HUES48 (cell line): ENCODE results near the gene RBM45.
"Not testable (repeated sequence)": the region's sequence is repeated elsewhere in the genome, so short reads cannot be mapped to it uniquely, and the experiment has no call there.

Experiments used
- H3K27ac ChIP-seq: one replicate; pipeline ENCODE4 v1.7.0; 2013; ENCODE audit warnings: low read depth, low read length, inconsistent platforms
- H3K27me3 ChIP-seq: 2 replicates; pipeline ENCODE4 v1.6.1; 2013; ENCODE audit warnings: mild to moderate bottlenecking, low read length; ENCODE audit not compliant: control insufficient read depth, insufficient read depth
- H3K36me3 ChIP-seq: 2 replicates; pipeline ENCODE4 v1.6.1; 2013; ENCODE audit warnings: low read length; ENCODE audit not compliant: control insufficient read depth, insufficient read depth
- H3K4me1 ChIP-seq: 2 replicates; pipeline ENCODE4 v1.6.1; 2013; ENCODE audit warnings: mild to moderate bottlenecking, low read length; ENCODE audit not compliant: control insufficient read depth, insufficient read depth
- H3K4me3 ChIP-seq: 2 replicates; pipeline ENCODE4 v1.5.1; 2013; ENCODE audit warnings: mild to moderate bottlenecking, low read depth, low read length
- H3K9ac ChIP-seq: 2 replicates; pipeline ENCODE4 v1.6.1; 2013; ENCODE audit warnings: mild to moderate bottlenecking, low read depth, low read length, moderate library complexity
- H3K9me3 ChIP-seq: 2 replicates; pipeline ENCODE4 v1.6.1; 2013; ENCODE audit warnings: low read length; ENCODE audit not compliant: control insufficient read depth, insufficient read depth

Gene RBM45

DNA sequence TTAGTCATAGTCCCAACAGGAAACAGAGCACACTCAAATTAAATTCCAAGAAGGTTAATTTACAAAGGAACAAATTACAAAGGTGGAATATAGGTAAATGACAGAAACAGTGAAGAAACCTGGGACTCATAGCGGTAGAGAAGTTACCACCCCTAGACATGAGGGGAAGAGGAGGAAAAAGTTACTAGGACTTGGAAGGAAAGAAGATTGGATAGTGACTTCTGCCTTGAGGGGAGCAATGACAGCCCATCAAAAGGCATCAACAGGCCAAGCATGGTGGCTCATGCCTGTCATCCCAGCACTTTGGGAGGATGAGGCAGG lies 37.3 kb upstream of the RBM45 start:
- no peaks in the 10 kb centered on the region for H3K9me3 ChIP-seq
- H3K36me3 ChIP-seq: no peaks in the 10 kb centered on the region
- H3K4me1 ChIP-seq: peaks cover 8% of the 10 kb centered on the region
- no peak overlapping the region for H3K27ac ChIP-seq
- peaks cover 38% of the 10 kb centered on the region for H3K27me3 ChIP-seq
- H3K4me3 ChIP-seq: no peak overlapping the region
- H3K9ac ChIP-seq: no peak overlapping the region

DNA sequence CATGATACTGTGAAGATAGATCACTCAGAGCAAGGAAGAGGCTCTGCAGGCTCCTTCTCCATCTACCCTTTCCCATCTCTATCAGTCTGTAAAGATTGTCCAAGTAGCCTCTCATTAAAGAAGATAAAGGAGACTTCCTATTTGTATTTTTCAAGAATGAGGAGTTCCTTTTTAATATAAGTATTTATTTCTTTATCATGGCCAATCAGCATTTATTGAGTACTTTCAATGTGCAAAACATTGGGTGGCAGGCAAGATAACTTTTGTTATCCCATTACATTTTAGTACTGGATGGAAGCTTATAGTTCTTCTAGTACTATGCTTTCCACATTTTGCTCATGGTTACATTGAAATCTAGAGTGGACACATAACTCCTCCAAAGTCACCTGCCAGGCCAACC lies 36.1 kb upstream of the RBM45 start:
- no peaks in the 10 kb centered on the region for H3K36me3 ChIP-seq
- peaks cover 8% of the 10 kb centered on the region for H3K4me1 ChIP-seq
- no peak overlapping the region for H3K27ac ChIP-seq
- H3K4me3 ChIP-seq: no peak overlapping the region
- peaks cover 30% of the 10 kb centered on the region for H3K27me3 ChIP-seq
- H3K9ac ChIP-seq: no peak overlapping the region
- H3K9me3 ChIP-seq: no peaks in the 10 kb centered on the region

DNA sequence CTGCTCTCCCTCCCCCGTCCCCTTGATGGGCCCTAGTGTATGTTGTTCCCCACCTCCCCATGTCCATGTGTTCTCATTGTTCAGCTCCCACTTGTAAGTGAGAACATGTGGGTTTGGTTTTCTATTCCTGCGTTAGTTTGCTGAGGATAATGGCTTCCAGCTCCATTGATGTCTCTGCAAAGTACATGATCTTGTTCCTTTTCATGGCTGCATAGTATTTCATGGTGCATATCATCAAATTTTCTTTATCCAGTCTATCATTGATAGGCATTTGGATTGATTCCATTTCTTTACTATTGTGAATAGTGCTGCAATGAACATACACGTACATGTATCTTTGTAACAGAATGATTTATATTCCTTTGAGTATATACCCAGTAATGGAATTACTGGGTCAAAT lies 33.0 kb upstream of the RBM45 start:
- H3K9me3 ChIP-seq, H3K27ac ChIP-seq, H3K9ac ChIP-seq, H3K4me3 ChIP-seq, H3K27me3 ChIP-seq, H3K36me3 ChIP-seq: not testable (repeated sequence)
- peaks cover 10% of the 10 kb centered on the region; the same call in 1 of the 2 replicates for H3K4me1 ChIP-seq

DNA sequence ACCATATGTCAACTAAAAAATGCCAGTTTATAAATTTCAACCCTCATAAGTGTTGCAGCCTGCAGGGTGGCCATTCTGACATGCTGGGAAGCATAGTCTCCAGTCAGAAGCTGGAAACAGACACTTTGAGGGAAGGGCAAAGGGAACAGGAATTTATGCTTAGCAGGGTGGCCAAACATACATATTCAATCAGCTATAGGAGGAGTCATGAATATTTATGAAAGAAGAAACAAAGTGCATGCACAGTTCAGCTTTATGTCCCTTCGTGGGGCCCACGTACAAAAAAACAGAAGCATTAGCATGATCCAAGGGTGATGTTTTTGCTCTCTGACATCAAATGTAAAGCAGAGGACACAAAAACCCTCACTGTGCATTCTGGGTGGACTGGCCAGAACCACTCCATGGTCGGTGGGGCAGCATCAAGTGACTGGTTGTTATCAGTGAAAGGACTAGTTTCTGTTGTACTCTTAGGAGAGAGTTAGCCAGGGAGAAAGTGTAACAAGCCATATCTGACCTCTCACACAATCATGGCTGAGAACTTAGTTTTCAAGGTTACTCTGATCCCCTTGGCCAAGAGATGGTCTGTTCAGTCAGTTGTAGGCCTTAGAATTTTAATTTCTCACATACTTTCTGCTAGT lies 29.7 kb upstream of the RBM45 start:
- Histone ChIP-seq H3K4me3 (no peak overlapping the region), H3K27me3 (no peaks in the 10 kb centered on the region), H3K9me3 (no peaks in the 10 kb centered on the region), H3K36me3 (no peaks in the 10 kb centered on the region), H3K9ac (no peak overlapping the region), H3K27ac (no peak overlapping the region), H3K4me1 (peaks cover 10% of the 10 kb centered on the region; the same call in 1 of the 2 replicates)

DNA sequence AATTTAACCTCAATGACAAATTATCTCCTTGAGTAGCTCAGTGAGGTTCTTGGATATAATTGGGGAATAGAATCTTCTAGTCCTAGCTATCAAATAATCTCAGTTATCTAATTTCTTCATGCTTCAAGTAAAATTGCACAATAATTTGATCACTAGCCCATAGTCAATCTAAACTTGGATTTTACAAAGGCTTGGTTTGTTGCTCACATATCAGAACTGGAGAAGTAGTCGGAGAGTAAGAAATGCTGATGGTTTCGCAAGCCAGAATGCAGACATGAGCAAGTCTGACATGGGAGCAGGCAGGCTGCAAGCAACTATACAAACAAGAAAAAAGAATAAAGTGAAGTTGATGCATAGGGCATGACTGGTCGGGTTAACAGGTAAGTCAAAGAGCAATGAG lies 28.0 kb upstream of the RBM45 start:
- Histone ChIP-seq H3K9me3 (no peaks in the 10 kb centered on the region), H3K27me3 (no peaks in the 10 kb centered on the region), H3K27ac (no peak overlapping the region), H3K9ac (no peak overlapping the region), H3K4me1 (peaks cover 10% of the 10 kb centered on the region; the same call in 1 of the 2 replicates), H3K36me3 (no peaks in the 10 kb centered on the region), H3K4me3 (no peak overlapping the region)

DNA sequence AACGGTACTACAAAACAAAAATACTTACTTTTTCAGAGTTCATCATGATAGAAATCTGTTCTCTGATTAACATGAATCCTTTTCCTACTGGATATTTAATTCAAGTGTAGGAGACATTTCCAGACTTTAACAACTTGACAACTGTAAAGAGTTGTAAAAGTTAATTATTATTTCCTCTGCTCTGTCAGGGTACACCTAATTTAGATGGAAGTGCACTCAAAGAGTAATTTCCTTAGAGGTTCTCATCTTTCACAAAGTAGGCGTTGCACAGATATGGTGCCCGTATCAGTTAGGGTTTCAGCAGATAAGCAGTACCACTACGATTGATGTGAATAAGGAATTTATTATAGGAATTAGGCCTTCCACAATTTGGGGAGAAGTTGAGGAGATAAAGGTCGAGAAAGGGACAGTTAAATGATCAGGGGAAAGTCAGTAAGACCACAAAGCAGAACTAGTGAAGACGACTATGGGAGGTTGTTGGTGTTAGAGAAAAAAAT lies 23.4 kb upstream of the RBM45 start:
- no peaks in the 10 kb centered on the region for H3K4me1 ChIP-seq
- no peak overlapping the region for H3K9ac ChIP-seq
- H3K36me3 ChIP-seq: no peaks in the 10 kb centered on the region
- H3K27me3 ChIP-seq: no peaks in the 10 kb centered on the region
- H3K4me3 ChIP-seq: no peak overlapping the region
- H3K9me3 ChIP-seq: no peaks in the 10 kb centered on the region
- H3K27ac ChIP-seq: no peak overlapping the region

DNA sequence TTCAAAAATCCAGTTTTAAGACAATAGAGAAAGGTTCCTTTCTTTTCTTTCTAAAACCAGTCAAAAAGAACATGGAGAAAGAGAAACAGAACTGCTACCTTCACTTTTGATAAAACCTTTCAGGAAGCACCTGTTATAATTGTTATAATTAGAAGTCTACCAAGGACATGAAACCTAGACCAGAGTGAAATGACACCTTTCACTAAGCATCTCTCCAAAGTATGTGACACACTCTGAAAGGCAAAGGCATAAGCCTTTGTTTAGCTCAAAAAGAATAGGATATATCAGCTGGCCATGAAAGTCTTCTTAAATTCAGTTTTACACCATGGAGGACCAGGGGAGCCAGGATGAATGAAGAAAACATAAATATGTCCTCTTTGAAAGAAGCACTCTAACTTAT lies 18.8 kb upstream of the RBM45 start:
- no peaks in the 10 kb centered on the region for H3K9me3 ChIP-seq
- no peaks in the 10 kb centered on the region for H3K36me3 ChIP-seq
- H3K27ac ChIP-seq: no peak overlapping the region
- no peak overlapping the region for H3K9ac ChIP-seq
- no peaks in the 10 kb centered on the region for H3K27me3 ChIP-seq
- H3K4me1 ChIP-seq: no peaks in the 10 kb centered on the region
- H3K4me3 ChIP-seq: no peak overlapping the region

DNA sequence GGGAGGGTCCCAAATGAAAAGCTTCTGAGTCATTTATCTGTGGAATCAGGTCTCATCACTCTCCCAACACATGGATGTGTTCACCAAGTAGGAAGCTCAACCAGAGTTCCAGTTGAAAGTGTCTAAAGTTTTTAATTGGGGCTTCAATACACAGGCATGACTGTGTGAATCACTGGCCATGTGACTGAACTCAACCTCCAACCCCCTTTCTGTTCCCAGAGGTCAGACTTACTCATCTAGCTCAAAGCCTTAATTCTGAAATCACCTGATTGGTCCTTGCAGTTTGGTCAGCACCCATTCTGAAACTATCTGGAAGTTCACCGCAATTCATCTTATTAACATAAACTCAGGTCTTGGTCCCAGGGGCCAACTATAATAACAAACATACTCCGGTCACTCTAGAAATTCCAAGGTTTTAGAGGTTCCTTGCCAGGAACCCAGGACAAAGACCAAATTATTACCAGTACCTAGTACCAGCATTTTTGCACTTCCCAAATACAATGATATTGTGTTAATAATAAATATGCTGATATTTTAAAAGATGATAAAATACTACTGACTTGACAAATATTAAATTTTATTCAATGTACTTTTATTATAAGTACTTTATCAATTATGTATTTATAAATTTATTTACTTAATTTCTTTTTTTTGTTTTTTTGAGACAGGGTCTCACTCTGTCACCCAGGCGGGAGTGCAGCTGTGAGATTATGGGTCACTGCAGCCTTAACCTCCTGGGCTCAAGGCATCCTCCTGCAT lies 10.7 kb upstream of the RBM45 start:
- Histone ChIP-seq H3K36me3 (no peaks in the 10 kb centered on the region), H3K27me3 (no peaks in the 10 kb centered on the region), H3K4me3 (no peak overlapping the region), H3K27ac (no peak overlapping the region), H3K9me3 (no peaks in the 10 kb centered on the region), H3K9ac (no peak overlapping the region), H3K4me1 (no peaks in the 10 kb centered on the region)

DNA sequence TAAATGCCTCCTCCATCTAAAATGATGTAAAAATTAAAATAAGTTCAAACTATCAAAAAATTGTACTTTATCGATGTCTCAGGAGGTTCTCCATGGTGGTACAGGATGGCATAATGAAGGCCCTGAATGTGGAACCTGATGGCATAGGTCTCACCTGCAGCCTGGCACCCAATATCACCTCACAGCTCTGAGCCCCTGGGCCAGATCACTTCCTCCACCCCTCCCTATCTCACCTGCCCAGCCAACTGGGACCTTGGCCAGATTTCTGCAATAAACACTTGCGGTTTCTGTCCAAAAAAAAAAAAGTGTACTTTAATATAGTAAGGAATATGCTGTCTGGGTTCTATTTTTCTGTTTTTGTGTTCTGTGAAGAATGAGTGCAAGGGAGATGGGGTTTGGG lies 6.7 kb upstream of the RBM45 start:
- no peak overlapping the region for H3K27ac ChIP-seq
- no peak overlapping the region for H3K4me3 ChIP-seq
- H3K27me3 ChIP-seq: no peaks in the 10 kb centered on the region
- H3K4me1 ChIP-seq: no peaks in the 10 kb centered on the region
- H3K36me3 ChIP-seq: no peaks in the 10 kb centered on the region
- H3K9me3 ChIP-seq: no peaks in the 10 kb centered on the region
- no peak overlapping the region for H3K9ac ChIP-seq

DNA sequence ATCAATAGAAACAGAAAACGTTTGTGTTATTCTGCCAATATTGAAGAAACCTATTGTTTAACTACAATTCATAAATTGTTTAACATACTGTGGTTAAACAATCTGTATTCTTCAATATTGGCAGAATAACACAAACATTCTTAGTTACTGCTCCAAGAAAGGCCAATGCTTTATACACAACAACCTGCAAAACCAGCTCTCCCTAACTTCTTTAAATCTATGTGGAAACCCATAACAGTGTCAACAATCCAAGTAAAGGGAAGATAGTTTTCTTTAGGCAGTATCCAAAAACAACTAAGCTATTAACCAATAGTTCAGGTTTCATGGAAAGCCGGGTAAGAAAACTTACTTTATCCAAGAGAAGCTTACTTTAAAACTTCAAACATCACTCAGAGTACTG lies 6.2 kb upstream of the RBM45 start:
- H3K4me3 ChIP-seq: no peak overlapping the region
- no peaks in the 10 kb centered on the region for H3K36me3 ChIP-seq
- H3K4me1 ChIP-seq: no peaks in the 10 kb centered on the region
- no peaks in the 10 kb centered on the region for H3K9me3 ChIP-seq
- no peaks in the 10 kb centered on the region for H3K27me3 ChIP-seq
- no peak overlapping the region for H3K27ac ChIP-seq
- H3K9ac ChIP-seq: no peak overlapping the region

DNA sequence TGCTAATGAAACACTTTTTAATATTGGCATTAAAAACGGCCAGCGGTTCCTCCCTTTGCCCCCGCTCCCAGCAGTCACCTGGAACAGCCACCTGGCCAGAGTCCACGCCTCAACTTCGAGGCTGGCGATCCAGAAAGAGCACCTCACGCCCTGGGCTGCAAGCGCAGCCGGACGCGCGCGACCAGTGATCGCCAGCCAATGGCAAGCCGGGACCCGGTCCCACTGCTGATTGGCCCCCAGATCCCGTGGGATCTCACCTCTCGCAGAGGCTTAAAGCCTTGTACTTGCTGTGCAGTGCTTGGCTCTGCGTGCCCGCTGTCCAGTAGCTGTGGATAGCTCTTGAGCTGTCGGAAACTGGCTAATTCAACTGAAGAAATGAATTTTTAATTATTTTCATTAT lies 4.1 kb upstream of the RBM45 start:
- H3K27me3 ChIP-seq: no peaks in the 10 kb centered on the region
- H3K9ac ChIP-seq: no peak overlapping the region
- H3K27ac ChIP-seq: no peak overlapping the region
- H3K36me3 ChIP-seq: no peaks in the 10 kb centered on the region
- H3K9me3 ChIP-seq: no peaks in the 10 kb centered on the region
- H3K4me3 ChIP-seq: no peak overlapping the region
- H3K4me1 ChIP-seq: no peaks in the 10 kb centered on the region
